IPS-18a (cell line): ENCODE measurements around the gene MUS81.
A peak's percentile ranks its signal among the peaks of the same experiment; 100 is the strongest.

Source experiments
- H3K27ac ChIP-seq: one replicate; pipeline ENCODE4 v1.5.1; 2013; ENCODE audit warnings: low read length
- H3K27me3 ChIP-seq: one replicate; pipeline ENCODE4 v1.6.1; 2013; ENCODE audit warnings: mild to moderate bottlenecking, low read length; ENCODE audit not compliant: control insufficient read depth, insufficient read depth
- H3K36me3 ChIP-seq: one replicate; pipeline ENCODE4 v1.6.1; 2013; ENCODE audit warnings: low read depth, low read length; ENCODE audit not compliant: control insufficient read depth
- H3K4me1 ChIP-seq: one replicate; pipeline ENCODE4 v1.6.1; 2013; ENCODE audit warnings: low read depth, low read length; ENCODE audit not compliant: control insufficient read depth
- H3K4me3 ChIP-seq: one replicate; pipeline ENCODE4 v1.5.1; 2013; ENCODE audit warnings: low read length
- H3K9ac ChIP-seq: one replicate; pipeline ENCODE4 v1.6.1; 2013; ENCODE audit warnings: mild to moderate bottlenecking, low read length, moderate library complexity
- H3K9me3 ChIP-seq: one replicate; pipeline ENCODE4 v1.6.1; 2013; ENCODE audit warnings: low read depth, low read length; ENCODE audit not compliant: control insufficient read depth

Gene MUS81

DNA sequence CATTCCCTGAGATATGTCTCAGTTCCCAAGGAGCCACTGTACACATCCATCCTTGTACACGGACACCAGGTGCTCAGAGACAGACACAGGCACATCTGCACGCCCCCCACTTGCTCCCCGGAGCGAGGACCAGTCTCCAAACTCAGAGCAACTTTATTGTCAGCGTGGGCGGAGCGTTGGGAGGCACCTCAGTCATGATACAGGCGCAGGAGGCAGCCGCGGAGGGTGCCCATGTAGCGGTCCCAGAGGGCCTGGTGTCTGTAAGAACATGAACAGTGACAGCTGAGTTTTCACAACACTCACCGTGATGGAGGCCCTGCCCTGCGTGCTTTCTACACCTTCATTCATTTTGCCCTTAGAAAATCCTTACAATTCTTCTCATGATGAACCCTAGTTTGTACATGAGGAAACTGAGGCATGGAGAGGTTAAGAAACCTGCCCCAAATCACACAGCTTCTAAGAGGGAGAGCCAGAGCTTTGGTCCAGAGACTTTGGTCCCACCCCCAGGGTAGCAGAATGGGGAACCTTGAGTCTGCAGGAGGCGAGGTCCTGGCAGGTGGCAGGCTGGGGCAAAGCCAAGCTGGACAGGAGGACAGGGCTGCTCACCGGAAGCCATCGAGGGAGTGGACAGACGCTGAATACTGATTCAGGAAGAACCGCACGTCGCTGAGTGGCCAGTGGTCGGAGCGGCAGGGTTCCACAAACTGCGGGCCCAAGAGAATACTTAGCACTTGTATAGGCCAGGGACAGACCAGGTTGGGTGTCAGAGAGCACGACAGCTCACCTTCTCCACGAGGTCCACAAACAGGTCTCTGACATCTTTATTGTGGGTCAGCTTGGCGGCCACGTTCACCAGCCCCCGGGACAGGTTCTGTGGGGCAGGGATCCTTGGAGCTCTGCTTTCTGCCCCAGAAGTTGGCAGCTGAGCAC lies 23.8 kb downstream of the MUS81 start:
- Histone ChIP-seq H3K9me3 (no peaks in the 10 kb centered on the region), H3K4me1 (no peaks in the 10 kb centered on the region), H3K27me3 (peaks cover 2% of the 10 kb centered on the region), H3K4me3 (no peak overlapping the region), H3K27ac (no peak overlapping the region), H3K36me3 (peaks cover 32% of the 10 kb centered on the region), H3K9ac (no peak overlapping the region)

DNA sequence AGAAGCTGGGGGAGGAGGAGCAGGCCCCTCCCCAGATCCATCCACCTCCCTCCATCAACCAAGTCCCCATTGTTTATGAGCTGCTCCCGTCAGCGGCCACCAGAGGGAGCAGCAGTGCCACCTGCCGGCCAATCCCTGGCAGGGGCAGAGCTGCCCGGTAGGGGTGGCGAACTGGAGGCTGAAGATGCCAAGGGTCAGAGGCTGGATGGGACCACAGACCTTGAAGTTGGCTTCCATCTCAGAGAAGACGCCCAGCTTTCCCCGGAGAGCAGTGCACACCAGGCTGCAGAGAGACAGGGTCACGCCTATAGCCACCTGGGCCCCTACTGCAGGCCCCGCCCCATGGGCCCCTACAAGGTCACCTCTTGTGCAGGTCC lies 24.5 kb downstream of the MUS81 start:
- no peak overlapping the region for H3K27ac ChIP-seq
- H3K27me3 ChIP-seq: peaks cover 8% of the 10 kb centered on the region
- H3K4me1 ChIP-seq: peaks cover 2% of the 10 kb centered on the region
- H3K9me3 ChIP-seq: no peaks in the 10 kb centered on the region
- no peak overlapping the region for H3K9ac ChIP-seq
- no peak overlapping the region for H3K4me3 ChIP-seq
- H3K36me3 ChIP-seq: peaks cover 32% of the 10 kb centered on the region

DNA sequence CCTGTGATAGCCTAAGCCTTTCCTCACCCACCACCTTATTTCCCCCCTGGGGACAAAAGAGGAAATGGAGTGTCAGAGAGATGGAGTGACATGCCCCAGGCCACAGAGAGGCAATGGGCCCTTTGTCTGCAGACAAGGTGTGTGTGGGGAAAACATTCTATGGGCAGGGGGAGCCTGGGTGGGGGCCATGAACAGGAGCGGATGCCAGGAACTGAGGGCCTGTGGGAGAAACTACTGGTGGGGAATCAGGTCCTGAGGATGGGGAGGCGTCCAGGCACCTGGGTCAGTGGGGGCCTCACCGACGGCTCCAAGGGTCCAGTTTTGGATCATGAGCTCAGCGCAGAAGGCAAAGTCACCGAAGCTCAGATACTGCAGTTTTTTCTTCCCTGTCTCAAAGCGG lies 25.0 kb downstream of the MUS81 start:
- Histone ChIP-seq H3K9ac (no peak overlapping the region), H3K4me3 (no peak overlapping the region), H3K36me3 (peaks cover 32% of the 10 kb centered on the region), H3K27me3 (peaks cover 14% of the 10 kb centered on the region), H3K27ac (no peak overlapping the region), H3K4me1 (peaks cover 7% of the 10 kb centered on the region), H3K9me3 (no peaks in the 10 kb centered on the region)

DNA sequence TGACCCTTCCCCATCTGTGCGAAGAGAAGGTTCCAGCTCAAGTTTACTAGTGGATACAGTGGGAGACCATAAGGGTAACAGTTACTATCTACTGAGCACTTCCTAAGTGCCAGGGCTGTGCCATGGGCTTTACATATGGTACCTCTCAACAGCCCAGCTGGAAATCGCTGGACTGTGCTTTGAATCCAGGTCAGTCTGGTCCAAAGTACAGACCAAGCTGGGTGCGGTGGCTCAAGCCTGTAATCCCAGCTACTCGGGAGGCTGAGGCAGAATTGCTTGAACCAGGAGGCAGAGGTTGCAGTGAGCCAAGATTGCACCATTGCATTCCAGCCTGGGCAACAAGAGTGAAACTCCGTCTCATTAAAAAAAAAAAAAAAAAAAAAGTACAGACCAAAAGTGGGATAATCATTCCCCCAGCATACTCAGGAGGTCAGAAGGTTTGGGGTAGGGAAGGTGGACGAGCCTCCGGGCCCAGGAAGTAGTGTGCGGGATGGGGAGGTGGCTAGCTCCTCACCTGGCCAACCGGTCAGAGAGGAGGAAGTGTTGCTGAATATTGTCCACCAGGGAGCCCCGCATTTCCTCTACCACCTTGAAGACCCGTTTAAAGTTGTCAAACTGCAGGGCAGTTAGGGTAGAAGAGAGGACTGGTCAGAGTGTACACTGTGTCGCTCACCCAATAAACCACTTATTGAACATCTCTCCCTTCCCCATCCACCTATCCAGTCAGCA lies 25.7 kb downstream of the MUS81 start:
- no peak overlapping the region for H3K27ac ChIP-seq
- peaks cover 14% of the 10 kb centered on the region for H3K27me3 ChIP-seq
- no peak overlapping the region for H3K9ac ChIP-seq
- H3K4me3 ChIP-seq: no peak overlapping the region
- peaks cover 32% of the 10 kb centered on the region for H3K36me3 ChIP-seq
- no peaks in the 10 kb centered on the region for H3K9me3 ChIP-seq
- peaks cover 7% of the 10 kb centered on the region for H3K4me1 ChIP-seq

DNA sequence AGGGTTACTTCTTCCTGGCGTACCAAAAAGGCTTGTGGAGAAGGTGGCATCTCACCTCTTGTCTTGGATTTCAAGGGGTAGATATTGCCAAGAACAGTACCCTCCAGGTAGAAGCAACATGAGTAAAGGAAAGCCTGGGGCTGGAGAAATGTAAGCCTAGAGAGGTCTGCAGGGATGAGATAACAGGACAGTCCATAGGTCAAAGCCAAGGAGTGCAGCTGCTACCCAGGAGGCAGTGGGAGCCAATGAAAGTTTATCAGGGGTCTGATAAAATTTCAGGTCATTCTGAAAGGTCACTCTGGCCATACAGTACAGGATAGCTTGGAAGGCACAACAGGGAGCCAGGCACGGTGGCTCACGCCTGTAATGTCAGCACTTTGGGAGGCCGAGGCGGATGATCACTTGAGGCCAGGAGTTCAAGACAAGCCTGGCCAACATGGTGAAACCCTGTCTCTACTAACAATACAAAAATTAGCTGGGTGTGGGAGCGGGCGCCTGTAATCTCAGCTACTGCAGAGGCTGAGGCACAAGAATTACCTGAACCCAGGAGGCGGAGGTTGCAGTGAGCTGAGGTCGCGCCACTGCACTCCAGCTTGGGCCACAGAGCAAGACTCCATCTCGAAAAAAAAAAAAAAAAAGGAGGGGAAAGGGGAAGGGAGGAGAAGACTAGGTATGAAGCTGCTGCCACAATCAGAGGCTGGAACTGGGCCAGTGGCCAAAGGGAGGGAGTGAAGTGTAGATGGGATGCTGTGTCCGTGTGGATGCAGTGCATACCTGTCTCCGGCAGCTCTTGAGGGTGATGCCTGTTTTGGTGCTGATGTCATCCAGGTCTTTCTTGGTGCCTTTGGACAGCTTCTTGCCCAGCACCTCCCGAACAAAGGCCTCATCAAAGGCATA lies 26.8 kb downstream of the MUS81 start:
- H3K36me3 ChIP-seq: peaks cover 32% of the 10 kb centered on the region

DNA sequence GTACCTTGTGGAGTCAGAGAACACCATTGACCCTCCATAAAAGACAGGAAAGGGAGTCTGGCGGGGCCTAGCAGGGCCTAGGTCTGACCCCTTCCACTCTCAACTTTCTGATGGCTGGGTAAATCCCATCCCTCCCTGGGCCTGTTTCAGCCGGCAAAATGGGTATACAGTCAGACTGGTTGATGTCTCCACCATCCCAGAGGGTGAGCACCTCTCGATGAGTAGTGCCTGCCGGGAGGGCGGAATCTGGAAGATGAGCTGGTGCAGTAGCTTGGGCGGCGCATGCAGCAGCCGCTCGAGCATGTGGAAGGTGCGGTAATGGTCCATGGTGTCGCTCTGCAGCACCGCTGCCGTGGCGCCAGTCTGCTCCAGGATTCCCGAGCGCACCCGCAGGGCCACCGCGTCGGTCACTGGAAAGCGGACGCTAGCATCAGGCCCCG lies 27.5 kb downstream of the MUS81 start:
- peaks cover 16% of the 10 kb centered on the region for H3K4me1 ChIP-seq
- H3K9ac ChIP-seq: peak overlapping the region; percentile 55
- no peaks in the 10 kb centered on the region for H3K9me3 ChIP-seq
- peak overlapping the region; percentile 93 for H3K4me3 ChIP-seq
- peaks cover 23% of the 10 kb centered on the region for H3K27me3 ChIP-seq
- H3K27ac ChIP-seq: no peak overlapping the region
- H3K36me3 ChIP-seq: peaks cover 32% of the 10 kb centered on the region

More for the DNA sequence above, 26.8 kb downstream of the MUS81 start:
- peak overlapping the region; percentile 55 for H3K9ac ChIP-seq
- H3K27me3 ChIP-seq: peaks cover 22% of the 10 kb centered on the region
- peak overlapping the region; percentile 93 for H3K4me3 ChIP-seq
- no peaks in the 10 kb centered on the region for H3K9me3 ChIP-seq
- no peak overlapping the region for H3K27ac ChIP-seq
- peaks cover 10% of the 10 kb centered on the region for H3K4me1 ChIP-seq

DNA sequence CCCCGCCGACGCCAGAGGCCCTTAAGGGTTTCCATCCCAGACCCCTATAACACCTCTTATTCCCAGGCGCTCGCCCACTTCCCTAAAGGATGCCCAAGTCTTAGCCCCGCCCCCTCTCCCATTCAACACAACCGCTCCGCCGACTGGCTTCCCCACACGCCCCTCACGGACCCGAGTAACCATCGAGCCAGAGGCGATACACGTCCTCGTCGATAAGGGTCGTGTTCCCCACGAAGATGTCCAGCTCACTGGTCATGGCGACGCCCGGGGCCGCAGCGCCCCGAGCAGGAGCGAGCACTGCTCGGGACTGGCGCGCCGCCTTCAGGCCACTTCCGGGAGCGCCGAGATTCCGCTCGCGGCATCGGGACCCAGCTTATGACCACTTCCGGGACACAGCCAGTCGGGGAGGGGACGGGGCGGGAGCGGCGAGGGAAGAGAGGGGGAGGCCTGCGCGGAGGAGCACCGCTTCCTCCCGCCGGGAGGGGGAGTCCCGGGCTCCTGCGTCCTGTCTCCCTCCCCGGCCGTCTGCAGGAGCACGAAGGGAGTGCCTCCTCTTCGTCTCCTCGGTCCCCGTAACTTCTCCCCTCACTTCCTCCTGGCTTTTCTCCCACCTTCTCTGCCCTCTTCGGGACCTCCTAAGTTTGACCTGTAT lies 28.1 kb downstream of the MUS81 start, which contains the start of gene FIBP:
Gene FIBP (minus strand): TSS at position 309 of the 652 bp plus-strand sequence. CDS start 53 bp downstream, at position 256.
- Histone ChIP-seq H3K9me3 (no peaks in the 10 kb centered on the region), H3K4me3 (peak within 1 kb of the TSS; percentile 93), H3K36me3 (peaks cover 28% of the 10 kb centered on the region), H3K27me3 (peaks cover 23% of the 10 kb centered on the region), H3K9ac (peak within 1 kb of the TSS; percentile 55), H3K4me1 (peaks cover 16% of the 10 kb centered on the region), H3K27ac (no peak within 1 kb of the TSS)

DNA sequence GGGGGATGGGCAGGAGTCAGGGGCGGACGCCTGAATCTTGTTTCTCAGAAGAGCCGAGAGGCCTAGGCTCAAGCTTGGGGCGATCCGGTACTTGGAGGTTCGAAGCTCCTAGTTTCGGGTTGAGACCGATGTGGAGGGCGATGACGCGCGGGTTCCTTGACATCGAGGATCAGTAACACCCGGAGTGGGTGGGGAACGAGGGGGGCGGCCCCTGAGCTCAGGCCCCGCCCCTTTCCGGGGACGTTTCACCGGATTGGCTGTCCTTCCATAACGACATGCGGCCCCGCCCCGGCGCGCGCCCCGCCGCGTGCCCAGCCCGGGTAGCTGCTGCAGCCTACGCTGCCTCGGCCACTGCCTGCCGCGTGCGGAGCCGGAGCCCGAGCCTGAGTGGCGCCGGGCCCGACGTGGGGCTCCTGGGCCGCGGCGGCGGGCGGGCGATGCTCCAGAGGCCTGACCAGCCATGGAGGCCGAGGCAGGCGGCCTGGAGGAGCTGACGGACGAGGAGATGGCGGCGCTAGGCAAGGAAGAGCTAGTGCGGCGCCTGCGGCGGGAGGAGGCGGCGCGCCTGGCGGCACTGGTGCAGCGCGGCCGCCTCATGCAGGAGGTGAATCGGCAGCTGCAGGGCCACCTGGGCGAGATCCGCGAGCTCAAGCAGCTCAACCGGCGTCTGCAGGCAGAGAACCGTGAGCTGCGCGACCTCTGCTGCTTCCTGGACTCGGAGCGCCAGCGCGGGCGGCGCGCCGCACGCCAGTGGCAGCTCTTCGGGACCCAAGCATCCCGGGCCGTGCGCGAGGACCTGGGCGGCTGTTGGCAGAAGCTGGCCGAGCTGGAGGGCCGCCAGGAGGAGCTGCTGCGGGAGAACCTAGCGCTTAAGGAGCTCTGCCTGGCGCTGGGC lies 30.3 kb downstream of the MUS81 start, which contains the start of gene CCDC85B:
Gene CCDC85B (plus strand): TSS at position 350 of the 895 bp plus-strand sequence. CDS start 111 bp downstream, at position 461.
- peak within 1 kb of the TSS; percentile 93 for H3K4me3 ChIP-seq
- H3K27ac ChIP-seq: no peak within 1 kb of the TSS
- H3K27me3 ChIP-seq: peaks cover 23% of the 10 kb centered on the region
- peak within 1 kb of the TSS; percentile 73 for H3K9ac ChIP-seq
- H3K36me3 ChIP-seq: peaks cover 10% of the 10 kb centered on the region
- H3K9me3 ChIP-seq: no peaks in the 10 kb centered on the region
- H3K4me1 ChIP-seq: peaks cover 16% of the 10 kb centered on the region

DNA sequence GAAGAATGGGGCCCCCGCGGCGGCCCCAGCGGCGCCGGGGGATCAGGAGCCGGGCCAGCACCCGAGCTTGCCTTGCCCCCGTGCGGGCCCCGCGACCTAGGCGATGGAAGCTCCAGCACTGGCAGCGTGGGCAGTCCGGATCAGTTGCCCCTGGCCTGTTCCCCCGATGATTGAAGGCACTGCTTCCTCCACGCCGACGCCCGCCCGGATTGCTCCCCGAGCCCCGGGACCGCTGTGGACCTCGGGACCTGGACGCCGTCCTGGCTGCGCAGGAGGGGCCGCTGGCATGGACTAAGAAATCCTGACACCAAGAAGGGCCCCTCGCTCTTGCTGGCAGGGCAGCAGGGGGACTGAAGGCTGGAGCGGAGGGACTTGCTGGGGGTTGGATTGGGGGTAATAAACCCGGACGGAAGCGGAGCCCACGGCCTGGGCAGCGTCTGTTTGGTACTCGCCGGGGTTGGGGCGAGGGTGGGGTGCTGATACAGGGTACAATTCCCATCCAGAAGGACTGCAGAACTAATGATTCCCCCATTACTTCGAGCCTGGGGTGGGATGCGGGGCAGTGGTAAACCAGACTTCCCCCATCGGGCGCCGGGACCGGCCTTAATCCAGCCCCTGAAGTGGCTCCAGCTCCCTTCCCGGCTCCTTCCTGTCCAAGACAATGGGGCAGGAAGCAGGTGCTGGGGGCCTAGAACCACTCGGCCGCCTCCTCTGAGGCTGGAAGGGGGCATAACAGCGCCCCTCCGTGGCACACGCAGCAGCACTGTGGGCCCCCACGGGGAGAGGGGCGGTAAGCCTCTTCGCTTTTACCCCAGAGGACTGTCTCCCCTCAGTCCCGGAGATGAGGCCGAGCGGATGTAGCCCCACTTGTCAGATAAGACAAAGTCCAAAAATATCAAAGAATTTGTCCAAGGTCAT lies 31.2 kb downstream of the MUS81 start:
- H3K27me3 ChIP-seq: peaks cover 26% of the 10 kb centered on the region

More for the DNA sequence above, 31.2 kb downstream of the MUS81 start:
- Histone ChIP-seq H3K27ac (no peak overlapping the region), H3K9me3 (no peaks in the 10 kb centered on the region), H3K4me3 (peak overlapping the region; percentile 85), H3K36me3 (peaks cover 5% of the 10 kb centered on the region), H3K4me1 (peaks cover 16% of the 10 kb centered on the region), H3K9ac (peak overlapping the region; percentile 73)
